GDM1 (cell line): Measurements from ENCODE around the gene GUF1.
A peak's percentile ranks its signal among the peaks of the same experiment; 100 is the strongest.

Experiments used
- DNase-seq: peaks from one replicate; lab custom pipeline; 2025; lab: John Stamatoyannopoulos, UW

Gene GUF1, protein sequence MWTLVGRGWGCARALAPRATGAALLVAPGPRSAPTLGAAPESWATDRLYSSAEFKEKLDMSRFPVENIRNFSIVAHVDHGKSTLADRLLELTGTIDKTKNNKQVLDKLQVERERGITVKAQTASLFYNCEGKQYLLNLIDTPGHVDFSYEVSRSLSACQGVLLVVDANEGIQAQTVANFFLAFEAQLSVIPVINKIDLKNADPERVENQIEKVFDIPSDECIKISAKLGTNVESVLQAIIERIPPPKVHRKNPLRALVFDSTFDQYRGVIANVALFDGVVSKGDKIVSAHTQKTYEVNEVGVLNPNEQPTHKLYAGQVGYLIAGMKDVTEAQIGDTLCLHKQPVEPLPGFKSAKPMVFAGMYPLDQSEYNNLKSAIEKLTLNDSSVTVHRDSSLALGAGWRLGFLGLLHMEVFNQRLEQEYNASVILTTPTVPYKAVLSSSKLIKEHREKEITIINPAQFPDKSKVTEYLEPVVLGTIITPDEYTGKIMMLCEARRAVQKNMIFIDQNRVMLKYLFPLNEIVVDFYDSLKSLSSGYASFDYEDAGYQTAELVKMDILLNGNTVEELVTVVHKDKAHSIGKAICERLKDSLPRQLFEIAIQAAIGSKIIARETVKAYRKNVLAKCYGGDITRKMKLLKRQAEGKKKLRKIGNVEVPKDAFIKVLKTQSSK

DNA sequence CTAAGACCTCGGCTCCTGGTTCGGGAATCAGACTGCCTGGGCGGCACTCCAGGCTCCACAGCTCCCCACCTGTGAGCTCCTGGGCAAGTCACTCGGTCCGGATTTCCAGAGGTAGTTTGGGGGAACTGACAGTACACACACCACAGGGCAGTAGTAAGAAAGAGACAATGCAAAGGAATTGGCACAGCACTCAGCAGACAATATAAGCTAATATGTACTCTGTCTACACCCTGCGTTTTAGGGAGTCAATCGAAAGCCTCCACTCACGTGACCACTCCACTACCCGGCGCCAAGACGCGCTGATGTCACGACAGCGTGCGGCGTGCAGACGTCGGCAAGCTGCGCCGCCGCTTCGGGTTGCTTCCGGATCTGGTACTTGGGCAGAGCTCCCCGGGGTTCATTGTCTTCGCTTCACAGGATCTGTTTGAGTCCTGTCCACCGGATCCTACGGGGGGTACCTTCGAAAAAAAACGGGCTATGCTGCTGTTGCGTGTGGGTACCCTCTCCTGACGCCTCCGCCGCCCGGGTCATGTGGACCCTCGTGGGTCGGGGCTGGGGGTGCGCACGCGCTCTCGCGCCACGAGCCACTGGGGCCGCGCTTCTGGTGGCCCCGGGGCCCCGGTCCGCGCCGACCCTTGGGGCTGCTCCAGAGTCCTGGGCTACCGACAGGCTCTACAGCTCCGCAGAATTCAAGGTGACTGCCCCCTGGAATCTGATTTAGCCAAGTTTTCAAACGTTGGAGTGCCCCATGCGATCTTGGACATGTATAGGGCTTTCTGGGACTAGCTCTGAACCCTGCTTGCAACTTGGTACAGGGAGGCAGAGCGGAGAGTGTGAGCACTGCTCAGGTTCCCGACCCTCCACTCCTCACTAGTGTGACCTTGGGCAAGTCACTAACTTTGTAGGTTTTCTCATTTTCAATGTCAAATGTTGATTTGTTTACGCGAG is at the start of gene GUF1:
TSS of gene GUF1 (plus strand) at position 327 of the 948 bp plus-strand sequence. CDS start at position 530, 203 bp downstream.
- DNase-seq: peak; percentile 80

GRCh38 chr4:44629280-44629866 is 48.8 kb upstream of the GUF1 start:
- peak; percentile 3 for DNase-seq

DNA sequence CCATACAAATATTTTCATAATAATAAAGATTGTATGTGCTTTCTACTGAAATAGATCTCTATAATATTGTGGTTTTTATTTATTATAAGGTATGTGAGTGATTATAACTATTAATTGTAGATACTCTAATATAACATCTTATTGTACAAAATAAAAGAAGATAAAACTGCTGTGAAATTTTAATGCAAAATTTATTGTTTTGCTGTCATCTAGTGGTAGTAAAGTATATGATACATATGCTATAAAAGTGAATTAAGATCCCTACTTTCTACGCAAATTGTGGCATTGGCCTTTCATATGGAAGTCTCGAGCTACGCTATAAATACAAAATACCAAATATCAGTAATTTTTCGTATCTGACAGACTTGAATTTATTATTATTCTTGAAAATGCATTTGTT is 46.1 kb upstream of the GUF1 start:
- DNase-seq: no peak

- no peak for DNase-seq
Observed at GRCh38 chr4:44632733-44633132, 45.5 kb upstream of the GUF1 start.

GRCh38 chr4:44638091-44638490 is 40.1 kb upstream of the GUF1 start:
- no peak for DNase-seq

DNA sequence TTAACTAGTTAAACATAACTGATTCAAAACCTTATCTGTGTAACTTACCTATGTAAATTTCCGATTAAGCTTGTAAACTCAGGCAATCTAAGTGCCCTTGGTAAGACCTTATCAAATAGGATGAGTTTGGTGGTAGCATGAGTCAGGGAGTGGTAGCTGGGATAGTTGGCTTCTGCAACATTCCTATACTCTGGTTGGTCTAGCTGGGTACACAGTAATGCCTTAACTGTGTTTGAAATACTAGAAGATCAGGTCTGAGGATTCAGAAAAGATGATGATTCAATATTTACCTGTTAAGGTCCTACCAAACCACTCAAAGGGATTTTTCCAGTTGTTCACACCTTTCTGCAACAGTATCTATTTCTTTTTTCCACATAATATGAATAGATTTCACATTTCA is 32.1 kb upstream of the GUF1 start:
- no peak for DNase-seq

- DNase-seq: no peak
Observed at GRCh38 chr4:44651425-44651824, 26.8 kb upstream of the GUF1 start, which contains the start of gene YIPF7. TSS of gene YIPF7 (minus strand) at chr4:44651625. CDS start at chr4:44650100, 1,525 bp downstream.

DNA sequence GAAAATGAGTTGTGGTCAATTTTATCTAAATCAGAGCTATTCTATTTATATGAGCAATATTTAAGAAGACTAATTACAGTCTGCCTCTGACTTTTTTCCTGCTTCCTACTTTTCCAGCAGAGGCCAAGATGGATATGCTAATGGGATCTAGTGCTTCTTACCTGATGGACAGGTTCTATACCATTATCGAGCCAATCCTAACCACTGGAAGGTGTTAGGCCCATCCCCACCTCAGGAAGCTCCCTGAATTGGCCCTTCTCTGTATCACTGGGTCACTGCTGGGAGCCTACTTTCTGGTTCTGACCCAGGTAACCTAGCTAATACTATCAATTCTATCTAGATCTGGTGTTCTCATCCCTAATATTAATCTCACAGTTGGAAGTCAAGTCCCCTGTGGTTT is 26.2 kb upstream of the GUF1 start:
- no peak for DNase-seq

DNA sequence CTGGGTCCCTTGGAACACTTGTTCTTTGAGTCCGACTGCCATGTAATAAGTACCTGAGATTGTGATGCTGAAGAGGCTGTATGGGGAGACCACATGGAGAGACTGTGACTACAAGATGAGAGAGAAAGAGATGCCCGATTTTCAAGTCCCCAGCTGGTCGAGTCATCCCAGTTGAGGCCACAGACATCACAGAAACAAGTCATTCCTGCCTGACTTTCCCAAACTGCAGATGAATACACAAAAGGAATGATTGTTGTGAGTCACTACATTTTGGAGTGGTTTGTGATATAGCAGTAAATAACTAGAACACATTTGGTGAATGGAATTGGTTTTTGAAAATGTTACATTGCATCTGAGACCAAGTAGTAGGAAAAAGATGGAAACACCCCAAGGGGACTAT is 17.8 kb upstream of the GUF1 start:
- no peak for DNase-seq

DNA sequence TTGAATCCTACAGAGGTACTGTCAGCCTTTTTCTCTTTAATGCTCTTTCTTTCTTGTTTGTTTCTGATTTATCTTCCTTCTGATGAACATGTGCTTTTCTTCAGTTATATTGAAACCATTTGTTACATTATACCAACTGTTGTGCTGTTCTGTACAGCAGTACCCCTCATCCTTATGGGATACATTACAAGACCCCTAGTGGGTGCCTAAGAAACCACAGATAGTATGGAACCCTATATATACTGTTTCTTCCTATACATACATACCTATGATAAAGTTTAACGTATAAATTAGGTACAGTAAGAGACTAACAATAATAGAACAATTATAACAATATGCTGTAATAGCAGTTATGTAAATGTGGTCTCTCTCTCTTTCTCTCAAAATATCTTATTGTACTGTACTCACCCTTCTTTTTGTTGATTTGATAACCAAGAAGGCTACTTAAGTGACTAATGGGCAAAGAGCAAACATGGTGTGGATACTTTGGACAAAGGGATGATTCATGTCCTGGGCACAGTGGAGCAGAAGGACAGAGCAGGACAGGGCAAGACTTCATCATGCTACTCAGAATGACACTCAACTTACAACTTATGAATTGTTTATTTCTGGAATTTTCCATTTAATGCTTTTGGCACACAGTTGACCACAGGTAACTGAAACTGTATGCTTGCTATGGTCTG is 16.1 kb upstream of the GUF1 start:
- DNase-seq: no peak

DNA sequence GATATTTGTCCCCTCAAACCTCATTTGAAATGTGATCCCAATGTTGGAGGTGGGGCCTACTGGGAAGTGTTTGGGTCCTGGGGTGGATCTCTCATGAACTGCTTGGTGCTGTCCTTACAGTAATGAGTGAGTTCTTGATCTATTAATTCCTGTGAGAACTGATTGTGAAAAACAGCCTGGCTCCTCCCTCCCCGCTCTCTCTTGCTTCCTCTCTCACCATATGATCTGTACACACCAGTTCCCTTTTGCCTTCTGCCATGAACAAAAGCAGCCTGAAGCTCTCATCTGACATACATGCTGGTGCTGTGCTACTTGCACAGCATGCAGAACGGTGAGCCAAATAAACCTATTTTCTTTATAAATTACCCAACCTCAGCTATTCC is 15.6 kb upstream of the GUF1 start:
- DNase-seq: no peak

DNA sequence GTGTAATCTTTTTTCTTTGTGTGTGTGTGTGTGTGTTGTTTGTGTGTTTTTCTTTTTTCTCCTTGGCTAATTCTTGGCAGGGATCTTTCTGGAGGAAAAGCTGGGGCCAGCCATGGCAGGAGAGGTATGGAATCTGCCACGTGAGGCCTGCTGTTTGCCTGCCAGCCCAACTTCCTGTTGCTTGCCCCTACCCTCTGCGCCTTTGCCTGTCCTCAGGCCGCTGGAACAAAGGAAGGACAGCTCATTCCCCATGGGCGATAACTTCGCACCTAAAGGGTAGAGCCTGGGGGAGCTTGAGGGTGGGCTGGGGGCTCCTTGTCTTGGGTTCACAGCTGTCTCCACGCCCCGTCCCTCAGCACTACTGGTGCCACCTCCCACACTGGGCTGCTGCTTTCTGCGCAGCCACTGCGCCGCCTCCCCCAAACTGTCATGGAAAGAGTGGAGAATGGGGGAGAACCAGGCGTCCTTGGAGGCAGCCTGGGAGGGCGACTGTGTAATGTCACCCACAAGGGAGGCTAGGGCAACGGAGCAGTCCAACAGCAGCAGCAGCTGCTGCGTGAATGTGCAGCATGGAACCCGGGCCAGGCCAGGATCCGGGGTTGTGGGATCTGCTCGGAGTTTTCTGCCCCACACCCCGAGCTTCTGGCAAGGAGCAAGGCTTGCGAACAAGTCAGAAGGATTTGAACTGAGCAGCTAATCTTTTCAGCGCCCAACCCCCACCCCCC is 14.5 kb upstream of the GUF1 start:
- no peak for DNase-seq

GRCh38 chr4:44668526-44668925 is 9.7 kb upstream of the GUF1 start:
- DNase-seq: no peak

- no peak for DNase-seq
Observed at GRCh38 chr4:44670506-44671199, 7.6 kb upstream of the GUF1 start.

- no peak for DNase-seq
Observed at GRCh38 chr4:44671636-44672035, 6.6 kb upstream of the GUF1 start.

- no peak for DNase-seq
Observed at GRCh38 chr4:44674471-44674870, 3.7 kb upstream of the GUF1 start.

- DNase-seq: no peak
Observed at GRCh38 chr4:44675366-44675765, 2.9 kb upstream of the GUF1 start.

DNA sequence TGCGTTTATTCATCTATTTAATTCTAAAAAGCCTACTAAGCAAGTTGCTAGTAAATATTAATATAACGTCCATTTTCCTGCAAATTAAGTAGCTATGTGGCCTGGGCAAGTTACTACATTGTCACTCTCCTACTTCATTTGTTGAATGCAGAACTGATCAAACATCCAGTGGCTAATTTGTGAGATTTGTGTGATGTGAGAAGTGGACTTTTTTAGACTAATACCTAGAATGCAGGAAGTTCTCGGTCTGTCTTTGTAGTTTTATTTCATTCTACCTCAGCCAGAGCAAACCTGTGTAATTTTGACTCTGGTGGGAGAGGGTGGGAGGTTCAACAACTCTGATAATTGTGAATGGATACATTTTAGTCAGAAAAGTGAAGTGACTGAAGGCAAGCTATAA is 840 bp downstream of the GUF1 start:
- no peak for DNase-seq

- DNase-seq: no peak
Observed at GRCh38 chr4:44684648-44685047, 6.4 kb downstream of the GUF1 start.

GRCh38 chr4:44700427-44700826 is 22.2 kb downstream of the GUF1 start:
- no peak for DNase-seq
